Caco-2 (cell line): ENCODE measurements around the gene THRB. TPM values are rescaled to one million over a fixed set of nuclear protein-coding genes. Genes with fewer than 3 reads are reported as not detected.
"Not testable (repeated sequence)": the region's sequence is repeated elsewhere in the genome, so short reads cannot be mapped to it uniquely, and the experiment has no call there.

Source experiments
- BruUV-seq: library from RNA; stranded (reverse); fragments of 400-500 nt; replicated peaks from 2 replicates; lab custom pipeline; 2021; lab: Mats Ljungman, UMichigan
- CTCF ChIA-PET: fragments of 300-600 bp; sonication (Branson Sonifier 250); formaldehyde crosslinking; loops from one replicate; lab custom pipeline; 2022; ENCODE audit warnings: antibody characterized with exemption; lab: Charles Lee
- POLR2A ChIA-PET: fragments of 300-600 bp; sonication (Branson Sonifier 250); formaldehyde crosslinking; loops from one replicate; lab custom pipeline; 2022; ENCODE audit warnings: antibody characterized with exemption; lab: Charles Lee
- DNase-seq, 2 experiments: peaks; one replicate each; pipeline versions ENCODE4 v3.0.0 to v3.0.0-alpha.2; 2020 to 2022
- H3K27me3 ChIP-seq: replicated peaks from 2 replicates; pipeline ENCODE4 v1.6.0; 2011; ENCODE audit warnings: low read length; ENCODE audit not compliant: control insufficient read depth, insufficient read depth
- H3K36me3 ChIP-seq: 2 replicates; pipeline ENCODE4 v1.5.1; 2011; ENCODE audit warnings: low read length; ENCODE audit not compliant: control insufficient read depth, insufficient read depth
- H3K4me1 ChIP-seq: fragments of 250-450 bp; sonication (Bioruptor Pico); 2 replicates; pipeline ENCODE4 v1.5.1; 2020; ENCODE audit warnings: mild to moderate bottlenecking
- H3K4me3 ChIP-seq: 2 replicates; pipeline ENCODE4 v1.5.1; 2011; ENCODE audit warnings: low read depth, mild to moderate bottlenecking, control low read depth, low read length
- H3K9me3 ChIP-seq: fragments of 250-450 bp; sonication (Bioruptor Pico); 2 replicates; pipeline ENCODE4 v1.5.1; 2020; ENCODE audit warnings: mild to moderate bottlenecking, moderate library complexity
- H3K27ac Mint-ChIP-seq: one replicate; pipeline ENCODE4 v1.8.0; 2022; ENCODE audit warnings: mixed read lengths; ENCODE audit not compliant: unreplicated experiment
- H3K27me3 Mint-ChIP-seq: one replicate; pipeline ENCODE4 v1.8.0; 2022; ENCODE audit warnings: mixed read lengths; ENCODE audit not compliant: insufficient read depth, unreplicated experiment
- H3K36me3 Mint-ChIP-seq: one replicate; pipeline ENCODE4 v1.8.0; 2022; ENCODE audit warnings: mild to moderate bottlenecking, mixed read lengths; ENCODE audit not compliant: insufficient read depth, unreplicated experiment
- H3K4me1 Mint-ChIP-seq: one replicate; pipeline ENCODE4 v1.8.0; 2022; ENCODE audit warnings: low read depth, mixed read lengths; ENCODE audit not compliant: unreplicated experiment
- H3K4me3 Mint-ChIP-seq: one replicate; pipeline ENCODE4 v1.8.0; 2022; ENCODE audit warnings: mild to moderate bottlenecking, moderate library complexity, mixed read lengths; ENCODE audit not compliant: unreplicated experiment
- H3K9me3 Mint-ChIP-seq: one replicate; pipeline ENCODE4 v1.8.0; 2022; ENCODE audit warnings: mixed read lengths; ENCODE audit not compliant: unreplicated experiment
- intact Hi-C: fragments of 100-400 bp; cut with micrococcal nuclease; formaldehyde crosslinking; loops from one replicate; pipeline ENCODE4 v1.10.0; 2022; ENCODE audit not compliant: unreplicated experiment
- total RNA-seq: library from RNA; stranded (reverse); gene quantifications from 2 replicates; pipeline ENCODE4 v1.2.3, GENCODE V29; 2022
- TF ChIP-seq, protein P1 (sequence below), 2 experiments: fragments of 200-600 bp in 1 of 2; IDR thresholded peaks; 1 replicate in 1 of 2; 2 replicates in 1 of 2; pipeline versions ENCODE4 v1.5.1 to v1.8.0; 2011 to 2022; ENCODE audit warnings: antibody characterized with exemption in 1 of 2, control low read depth in 1 of 2, inconsistent platforms in 1 of 2, low read depth in 1 of 2, low read length in 1 of 2, mild to moderate bottlenecking in 1 of 2, moderate library complexity in 1 of 2; ENCODE audit not compliant: insufficient read depth in 1 of 2, severe bottlenecking in 1 of 2, unreplicated experiment in 1 of 2

THRB gene
- total RNA-seq, 1 experiment from 2014 or later: 19.4 TPM

DNA sequence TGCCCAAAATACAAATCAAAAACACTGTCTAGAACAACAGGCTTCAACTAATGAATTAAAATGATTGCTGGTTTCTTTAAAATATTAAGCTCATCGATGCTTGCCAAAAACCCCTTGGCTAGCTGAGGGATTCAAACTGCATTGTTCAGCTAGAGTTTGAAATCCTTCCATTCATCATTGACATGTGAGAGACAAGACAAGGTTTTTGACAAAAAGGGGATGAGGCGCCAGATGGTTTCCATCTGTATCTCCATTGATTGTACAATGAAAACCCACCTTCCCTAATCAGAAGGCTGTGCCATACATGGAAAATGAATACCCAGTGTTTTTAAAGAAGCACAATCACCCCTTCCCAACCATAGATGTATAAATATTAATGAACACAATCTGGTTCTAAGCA lies 67.8 kb downstream of the THRB start:
- Histone ChIP-seq H3K4me1 (no peaks in the 10 kb centered on the region), H3K36me3 (no peaks in the 10 kb centered on the region), H3K4me3 (no peak overlapping the region), H3K27me3 (no peaks in the 10 kb centered on the region), H3K9me3 (no peaks in the 10 kb centered on the region)
- no peaks in the 10 kb centered on the region for H3K9me3 Mint-ChIP-seq
- no peak for DNase-seq
- TF ChIP-seq, protein P1, sequence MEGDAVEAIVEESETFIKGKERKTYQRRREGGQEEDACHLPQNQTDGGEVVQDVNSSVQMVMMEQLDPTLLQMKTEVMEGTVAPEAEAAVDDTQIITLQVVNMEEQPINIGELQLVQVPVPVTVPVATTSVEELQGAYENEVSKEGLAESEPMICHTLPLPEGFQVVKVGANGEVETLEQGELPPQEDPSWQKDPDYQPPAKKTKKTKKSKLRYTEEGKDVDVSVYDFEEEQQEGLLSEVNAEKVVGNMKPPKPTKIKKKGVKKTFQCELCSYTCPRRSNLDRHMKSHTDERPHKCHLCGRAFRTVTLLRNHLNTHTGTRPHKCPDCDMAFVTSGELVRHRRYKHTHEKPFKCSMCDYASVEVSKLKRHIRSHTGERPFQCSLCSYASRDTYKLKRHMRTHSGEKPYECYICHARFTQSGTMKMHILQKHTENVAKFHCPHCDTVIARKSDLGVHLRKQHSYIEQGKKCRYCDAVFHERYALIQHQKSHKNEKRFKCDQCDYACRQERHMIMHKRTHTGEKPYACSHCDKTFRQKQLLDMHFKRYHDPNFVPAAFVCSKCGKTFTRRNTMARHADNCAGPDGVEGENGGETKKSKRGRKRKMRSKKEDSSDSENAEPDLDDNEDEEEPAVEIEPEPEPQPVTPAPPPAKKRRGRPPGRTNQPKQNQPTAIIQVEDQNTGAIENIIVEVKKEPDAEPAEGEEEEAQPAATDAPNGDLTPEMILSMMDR (IDR thresholded peaks at IDR 0.05; ENCODE audit: insufficient read depth in 1 of 2, low read depth in 1 of 2, low read length in 1 of 2, severe bottlenecking in 1 of 2, unreplicated experiment in 1 of 2): no peak
- H3K4me3 Mint-ChIP-seq: no peak overlapping the region
- BruUV-seq: no TSS peak
- no peak overlapping the region for H3K27ac Mint-ChIP-seq
- no peaks in the 10 kb centered on the region for H3K36me3 Mint-ChIP-seq
- CTCF ChIA-PET: no interaction called here
- H3K27me3 Mint-ChIP-seq: no peaks in the 10 kb centered on the region
- intact Hi-C loops: no loop called here
- POLR2A ChIA-PET: no interaction called here
- no peaks in the 10 kb centered on the region for H3K4me1 Mint-ChIP-seq

DNA sequence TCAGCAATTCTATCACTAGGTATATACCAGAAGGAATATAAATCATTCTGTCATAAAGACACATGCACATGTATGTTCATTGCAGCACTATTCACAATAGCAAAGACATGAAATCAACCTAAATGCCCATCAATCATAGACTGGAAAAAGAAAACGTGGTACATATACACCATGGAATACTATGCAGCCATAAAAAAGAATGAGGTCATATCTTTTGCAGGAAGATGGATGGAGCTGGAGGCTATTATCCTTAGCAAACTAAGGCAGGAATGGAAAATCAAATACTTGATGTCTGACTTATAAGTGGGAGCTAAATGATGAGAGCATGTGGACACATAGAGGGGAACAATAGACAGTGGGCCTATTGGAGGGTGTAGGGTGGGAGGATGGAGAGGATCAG lies 73.8 kb downstream of the THRB start:
- CTCF ChIA-PET, H3K4me1 ChIP-seq, H3K9me3 ChIP-seq, DNase-seq, BruUV-seq, POLR2A ChIA-PET, H3K4me3 Mint-ChIP-seq, H3K27me3 ChIP-seq, intact Hi-C loops, H3K36me3 Mint-ChIP-seq, H3K27me3 Mint-ChIP-seq, H3K36me3 ChIP-seq, H3K27ac Mint-ChIP-seq, H3K9me3 Mint-ChIP-seq, H3K4me3 ChIP-seq: not testable (repeated sequence)
- H3K4me1 Mint-ChIP-seq: peaks cover 13% of the 10 kb centered on the region

GRCh38 chr3:24420224-24420623 lies 74.4 kb downstream of the THRB start:
- Histone ChIP-seq H3K9me3 (no peaks in the 10 kb centered on the region), H3K4me3 (no peak overlapping the region), H3K27me3 (no peaks in the 10 kb centered on the region), H3K36me3 (no peaks in the 10 kb centered on the region), H3K4me1 (peaks cover 6% of the 10 kb centered on the region; the same call in 1 of the 2 replicates)
- Mint-ChIP-seq H3K4me3 (no peak overlapping the region), H3K27ac (no peak overlapping the region), H3K27me3 (no peaks in the 10 kb centered on the region), H3K36me3 (no peaks in the 10 kb centered on the region), H3K4me1 (peaks cover 13% of the 10 kb centered on the region), H3K9me3 (no peaks in the 10 kb centered on the region)
- intact Hi-C loops: no loop called here
- BruUV-seq: no TSS peak
- TF ChIP-seq, protein P1 (IDR thresholded peaks at IDR 0.05; ENCODE audit: insufficient read depth in 1 of 2, low read depth in 1 of 2, low read length in 1 of 2, severe bottlenecking in 1 of 2, unreplicated experiment in 1 of 2): no peak
- CTCF ChIA-PET: no interaction called here
- no peak for DNase-seq
- POLR2A ChIA-PET: no interaction called here
